Thoracic aorta (tissue), 2 donors: ENCODE results near the gene RXRB. TPM values are rescaled to one million over a fixed set of nuclear protein-coding genes. Genes with fewer than 3 reads are reported as not detected.

Experiments
- ATAC-seq: fragments of 150-250 bp; one replicate; pipeline ENCODE4 v1.8.0; 2017; ENCODE audit warnings: low read depth; ENCODE audit not compliant: insufficient number of reproducible peaks, low FRiP score
- DNase-seq: peaks from one replicate; pipeline ENCODE4 v3.0.0-alpha.2; 2020; ENCODE audit warnings: low spot score
- H3K27ac ChIP-seq, 2 donors: fragments of 200-600 bp; sonication (generic); 1 replicate in 1 of 2; 2 replicates in 1 of 2; pipeline ENCODE4 v1.5.1; 2016; ENCODE audit warnings: mild to moderate bottlenecking in 2 of 2, moderate library complexity in 2 of 2
- H3K27me3 ChIP-seq: fragments of 200-600 bp; sonication (generic); replicated peaks from 2 replicates; pipeline ENCODE4 v1.6.0; 2016; ENCODE audit warnings: mild to moderate bottlenecking; ENCODE audit not compliant: insufficient read depth
- H3K36me3 ChIP-seq: fragments of 200-600 bp; sonication (generic); one replicate; pipeline ENCODE4 v1.5.1; 2016
- H3K4me1 ChIP-seq, 2 donors: fragments of 200-600 bp; sonication (generic); 1 replicate in 1 of 2; 2 replicates in 1 of 2; pipeline versions ENCODE4 v1.5.1 to v1.6.0; 2016; ENCODE audit warnings: low read depth in 2 of 2, mild to moderate bottlenecking in 1 of 2; ENCODE audit not compliant: control insufficient read depth in 1 of 2
- H3K4me3 ChIP-seq: fragments of 200-600 bp; sonication (generic); 2 replicates; pipeline ENCODE4 v1.5.1; 2016; ENCODE audit warnings: mild to moderate bottlenecking
- H3K9me3 ChIP-seq: fragments of 200-600 bp; sonication (generic); 2 replicates; pipeline ENCODE4 v1.5.1; 2016
- CTCF ChIP-seq: fragments of 200-600 bp; sonication (generic); IDR thresholded peaks from one replicate; pipeline ENCODE4 v1.5.1; 2019; ENCODE audit warnings: antibody characterized with exemption
- total RNA-seq, 2 donors: library from RNA; depleted of rRNA; stranded (reverse); fragments of >200 nt; gene quantifications; one replicate each; pipeline versions ENCODE4 v1.1.0 to v1.2.3, GENCODE V29; 2016

Gene RXRB
- 10 to 100 TPM; 38.7 to 47.2 TPM for total RNA-seq

GRCh38 chr6:33200219-33201146 is at the start of gene RXRB, which contains the start of gene SLC39A7:
Gene RXRB, minus strand, starts transcription at chr6:33200665. Its CDS starts 189 bp downstream, at chr6:33200476.
Gene SLC39A7, plus strand, starts transcription at chr6:33200867. Its CDS starts 379 bp downstream, at chr6:33201246.
- peak; percentile 90 for ATAC-seq
- Histone ChIP-seq H3K36me3 (peaks cover 31% of the 10 kb centered on the region), H3K4me1 (peaks cover 29 to 55% of the 10 kb centered on the region in 2 donors), H3K4me3 (peak within 1 kb of the TSS; percentile 99), H3K27ac (peak within 1 kb of the TSS; percentile 97 to 99), H3K9me3 (no peaks in the 10 kb centered on the region), H3K27me3 (no peaks in the 10 kb centered on the region)
- no peak for TF ChIP-seq CTCF
- DNase-seq: peak; percentile 99

GRCh38 chr6:33249732-33250630 is 49.5 kb upstream of the RXRB start:
- Histone ChIP-seq H3K4me1 (peaks cover 12 to 25% of the 10 kb centered on the region in 2 donors), H3K27me3 (peaks cover 6% of the 10 kb centered on the region), H3K4me3 (peak overlapping the region; percentile 71), H3K27ac (peak overlapping the region; percentile 94 to 95), H3K9me3 (no peaks in the 10 kb centered on the region), H3K36me3 (peaks cover 10% of the 10 kb centered on the region)
- ATAC-seq (no peak), DNase-seq (no peak)
- no peak for TF ChIP-seq CTCF

- no peak for TF ChIP-seq CTCF
- H3K27me3 ChIP-seq: peaks cover 8% of the 10 kb centered on the region
- H3K27ac ChIP-seq: peak overlapping the region; percentile 94 to 95
- DNase-seq (peak; percentile 94), ATAC-seq (peak; percentile 98)
- H3K4me1 ChIP-seq: peaks cover 12 to 25% of the 10 kb centered on the region in 2 donors
- peaks cover 10% of the 10 kb centered on the region for H3K36me3 ChIP-seq
- no peaks in the 10 kb centered on the region for H3K9me3 ChIP-seq
- H3K4me3 ChIP-seq: peak overlapping the region; percentile 71
Measured at GRCh38 chr6:33248932-33249731, 48.7 kb upstream of the RXRB start.

- H3K36me3 ChIP-seq: peaks cover 10% of the 10 kb centered on the region
- no peaks in the 10 kb centered on the region for H3K9me3 ChIP-seq
- H3K4me3 ChIP-seq: peak overlapping the region; percentile 71
- DNase-seq (no peak), ATAC-seq (no peak)
- peaks cover 12 to 25% of the 10 kb centered on the region in 2 donors for H3K4me1 ChIP-seq
- H3K27me3 ChIP-seq: peaks cover 8% of the 10 kb centered on the region
- no peak for TF ChIP-seq CTCF
- H3K27ac ChIP-seq: peak overlapping the region; percentile 94
Measured at GRCh38 chr6:33248643-33248931, 48.1 kb upstream of the RXRB start.
